Neutrophil (primary cell): ENCODE data around the gene ASL.
A peak's percentile ranks its signal among the peaks of the same experiment; 100 is the strongest.
"Not testable (repeated sequence)": the region's sequence is repeated elsewhere in the genome, so short reads cannot be mapped to it uniquely, and the experiment has no call there.

Experiments used
- H3K27ac ChIP-seq: fragments of 200-600 bp; sonication (generic); 2 replicates; pipeline ENCODE4 v1.5.1; 2016; ENCODE audit warnings: mild to moderate bottlenecking, moderate library complexity
- H3K27me3 ChIP-seq: fragments of 200-600 bp; sonication (generic); 2 replicates; pipeline ENCODE4 v1.6.0; 2016; ENCODE audit warnings: mild to moderate bottlenecking
- H3K36me3 ChIP-seq: fragments of 200-600 bp; sonication (generic); 2 replicates; pipeline ENCODE4 v1.5.1; 2017
- H3K4me1 ChIP-seq, 2 experiments: fragments of 200-600 bp in 1 of 2; sonication (generic) in 1 of 2; 1 replicate in 1 of 2; 2 replicates in 1 of 2; pipeline versions ENCODE4 v1.5.1 to v1.6.1; 2013 to 2016; ENCODE audit warnings: low read depth in 1 of 2, low read length in 1 of 2, mild to moderate bottlenecking in 1 of 2, moderate library complexity in 1 of 2; ENCODE audit not compliant: control insufficient read depth in 1 of 2, insufficient read depth in 1 of 2
- H3K4me3 ChIP-seq, 2 experiments: fragments of 200-600 bp in 1 of 2; sonication (generic) in 1 of 2; 1 replicate in 1 of 2; 2 replicates in 1 of 2; pipeline ENCODE4 v1.5.1; 2013 to 2016; ENCODE audit warnings: low read depth in 1 of 2, low read length in 1 of 2, mild to moderate bottlenecking in 1 of 2, moderate library complexity in 1 of 2
- H3K9me3 ChIP-seq: fragments of 200-600 bp; sonication (generic); 2 replicates; pipeline ENCODE4 v1.5.1; 2016
- CTCF ChIP-seq: fragments of 200-600 bp; sonication (generic); IDR thresholded peaks from 2 replicates; pipeline ENCODE4 v1.5.1; 2016; ENCODE audit warnings: antibody characterized with exemption

ASL gene

GRCh38 chr7:66110856-66111255 lies 35.2 kb downstream of the ASL start:
- no peaks in the 10 kb centered on the region for H3K9me3 ChIP-seq
- H3K27ac ChIP-seq: no peak overlapping the region
- H3K36me3 ChIP-seq: no peaks in the 10 kb centered on the region
- no peaks in the 10 kb centered on the region for H3K27me3 ChIP-seq
- TF ChIP-seq CTCF: no peak
- H3K4me3 ChIP-seq: no peak overlapping the region
- peaks cover 8 to 14% of the 10 kb centered on the region in 2 experiments for H3K4me1 ChIP-seq

GRCh38 chr7:66114743-66115649 lies 39.4 kb downstream of the ASL start, which contains the start of gene CRCP:
Gene CRCP, plus strand, starts transcription at chr7:66114847. Its CDS starts 116 bp downstream, at chr7:66114963.
- Histone ChIP-seq H3K4me1 (peaks cover 20 to 21% of the 10 kb centered on the region in 2 experiments), H3K27ac (peak within 1 kb of the TSS; percentile 96), H3K4me3 (peak within 1 kb of the TSS; percentile 87 to 99), H3K27me3 (no peaks in the 10 kb centered on the region), H3K9me3 (no peaks in the 10 kb centered on the region), H3K36me3 (no peaks in the 10 kb centered on the region)
- TF ChIP-seq CTCF: no peak

- H3K9me3 ChIP-seq, H3K27ac ChIP-seq, H3K4me3 ChIP-seq, H3K27me3 ChIP-seq, H3K36me3 ChIP-seq: not testable (repeated sequence)
- H3K4me1 ChIP-seq: peaks cover 33 to 34% of the 10 kb centered on the region in 2 experiments
These were observed 41.2 kb downstream of the ASL start for GRCh38 chr7:66116680-66117420.

- Histone ChIP-seq H3K9me3 (no peaks in the 10 kb centered on the region), H3K36me3 (no peaks in the 10 kb centered on the region), H3K4me3 (no peak overlapping the region), H3K27me3 (no peaks in the 10 kb centered on the region), H3K27ac (no peak overlapping the region), H3K4me1 (peaks cover 48 to 52% of the 10 kb centered on the region in 2 experiments)
- TF ChIP-seq CTCF: no peak
These were observed 43.0 kb downstream of the ASL start for GRCh38 chr7:66118603-66119002.

- Histone ChIP-seq H3K27me3 (no peaks in the 10 kb centered on the region), H3K9me3 (no peaks in the 10 kb centered on the region), H3K4me3 (no peak overlapping the region), H3K36me3 (no peaks in the 10 kb centered on the region), H3K4me1 (peaks cover 51% of the 10 kb centered on the region in 2 experiments), H3K27ac (no peak overlapping the region)
- no peak for TF ChIP-seq CTCF
These were observed 43.7 kb downstream of the ASL start for GRCh38 chr7:66119245-66119850.
